DOHH2 (cell line): ENCODE measurements around the gene FKBP5.
"Not testable (repeated sequence)": the region's sequence is repeated elsewhere in the genome, so short reads cannot be mapped to it uniquely, and the experiment has no call there.

Source experiments
- EZH2phosphoT487 ChIP-seq: fragments of 200-600 bp; sonication (generic); IDR thresholded peaks from 2 replicates; pipeline ENCODE4 v1.6.1; 2017; ENCODE audit warnings: borderline replicate concordance, mild to moderate bottlenecking, antibody characterized with exemption, low read length, moderate library complexity, mixed read lengths
- TF ChIP-seq, protein P1 (sequence below): fragments of 200-600 bp; sonication (generic); IDR thresholded peaks from one replicate; pipeline ENCODE4 v1.5.1; 2014; ENCODE audit warnings: antibody characterized with exemption, mild to moderate bottlenecking, low read depth, low read length; ENCODE audit not compliant: poor library complexity, severe bottlenecking

DNA sequence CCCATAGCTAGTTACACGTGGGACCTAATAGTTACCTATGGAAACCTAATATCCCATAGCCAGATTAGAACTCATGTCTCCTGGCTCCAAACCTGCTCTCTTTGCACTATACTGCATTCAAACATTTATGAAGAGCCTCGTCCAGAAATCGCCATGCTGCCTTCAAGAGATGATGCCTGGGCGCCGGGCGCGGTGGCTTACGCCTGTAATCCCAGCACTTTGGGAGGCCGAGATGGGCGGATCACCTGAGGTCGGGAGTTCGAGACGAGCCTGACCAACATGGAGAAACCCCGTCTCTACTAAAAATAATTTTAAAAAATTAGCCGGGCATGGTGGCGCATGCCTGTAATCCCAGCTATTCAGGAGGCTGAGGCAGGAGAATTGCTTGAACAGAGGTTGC lies 1.3 kb upstream of the FKBP5 start:
- TF ChIP-seq, protein P1, sequence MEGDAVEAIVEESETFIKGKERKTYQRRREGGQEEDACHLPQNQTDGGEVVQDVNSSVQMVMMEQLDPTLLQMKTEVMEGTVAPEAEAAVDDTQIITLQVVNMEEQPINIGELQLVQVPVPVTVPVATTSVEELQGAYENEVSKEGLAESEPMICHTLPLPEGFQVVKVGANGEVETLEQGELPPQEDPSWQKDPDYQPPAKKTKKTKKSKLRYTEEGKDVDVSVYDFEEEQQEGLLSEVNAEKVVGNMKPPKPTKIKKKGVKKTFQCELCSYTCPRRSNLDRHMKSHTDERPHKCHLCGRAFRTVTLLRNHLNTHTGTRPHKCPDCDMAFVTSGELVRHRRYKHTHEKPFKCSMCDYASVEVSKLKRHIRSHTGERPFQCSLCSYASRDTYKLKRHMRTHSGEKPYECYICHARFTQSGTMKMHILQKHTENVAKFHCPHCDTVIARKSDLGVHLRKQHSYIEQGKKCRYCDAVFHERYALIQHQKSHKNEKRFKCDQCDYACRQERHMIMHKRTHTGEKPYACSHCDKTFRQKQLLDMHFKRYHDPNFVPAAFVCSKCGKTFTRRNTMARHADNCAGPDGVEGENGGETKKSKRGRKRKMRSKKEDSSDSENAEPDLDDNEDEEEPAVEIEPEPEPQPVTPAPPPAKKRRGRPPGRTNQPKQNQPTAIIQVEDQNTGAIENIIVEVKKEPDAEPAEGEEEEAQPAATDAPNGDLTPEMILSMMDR, result not testable (repeated sequence)
- TF ChIP-seq EZH2phosphoT487, result not testable (repeated sequence)
